DOHH2 (cell line): Measurements from ENCODE around the gene RELN.

Source experiments
- CTCF ChIP-seq: fragments of 200-600 bp; sonication (generic); IDR thresholded peaks from one replicate; pipeline ENCODE4 v1.5.1; 2014; ENCODE audit warnings: antibody characterized with exemption, mild to moderate bottlenecking, low read depth, low read length; ENCODE audit not compliant: poor library complexity, severe bottlenecking
- EZH2phosphoT487 ChIP-seq: fragments of 200-600 bp; sonication (generic); IDR thresholded peaks from 2 replicates; pipeline ENCODE4 v1.6.1; 2017; ENCODE audit warnings: borderline replicate concordance, mild to moderate bottlenecking, antibody characterized with exemption, low read length, moderate library complexity, mixed read lengths

GRCh38 chr7:103637094-103637493 lies 352.4 kb downstream of the RELN start:
- TF ChIP-seq CTCF (no peak), EZH2phosphoT487 (no peak)
